ENCODE measurements around the gene RNF215.

Gene RNF215

DNA sequence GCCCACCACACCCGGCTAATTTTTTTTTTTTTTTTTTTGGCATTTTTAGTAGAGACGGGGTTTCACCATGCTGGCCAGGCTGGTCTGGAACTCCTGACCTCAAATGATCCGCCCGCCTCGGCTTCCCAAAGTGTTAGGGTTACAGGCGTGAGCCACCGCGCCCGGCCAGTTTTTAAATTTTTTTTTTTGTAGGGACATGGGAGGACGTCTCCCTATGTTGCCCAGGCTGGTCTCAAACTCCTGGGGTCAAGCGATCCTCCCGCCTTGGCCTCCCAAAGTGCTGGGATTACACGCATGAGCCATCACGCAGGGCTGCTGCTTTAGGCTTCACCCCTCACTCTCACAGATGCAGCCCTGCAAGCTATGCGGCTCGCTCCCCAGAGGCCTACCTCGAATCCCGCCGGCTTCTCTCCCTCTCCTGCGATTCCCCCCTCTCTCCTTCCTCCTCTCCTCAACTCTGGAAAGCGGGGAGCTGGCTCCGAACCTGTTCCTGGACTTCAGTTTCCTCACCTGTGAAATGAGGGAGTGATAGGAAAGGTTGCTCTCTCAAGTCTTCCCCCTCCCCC is 29.5 kb downstream of the RNF215 start:
- ChIA-PET CTCF (interaction anchor here (1.5 kb wide), 1 partner anchor 66 kb away, joined by 3 read pairs; no protein-coding TSS in a partner anchor), POLR2A (interaction anchor here (1.0 to 2.1 kb wide), 7 partner anchors 11 to 39 kb away, joined by 5 to 31 read pairs (median 11); partner anchors contain the start of genes SEC14L2 and TBC1D10A)
- TF ChIP-seq BHLHE40 (IDR thresholded peaks at IDR 0.05; ENCODE audit: borderline replicate concordance) (no peak), FOXK2 (IDR thresholded peaks at IDR 0.05) (no peak), ZNF384 (IDR thresholded peaks at IDR 0.05) (no peak), LEF1 (IDR thresholded peaks at IDR 0.05; ENCODE audit: borderline replicate concordance) (no peak), ARNT (IDR thresholded peaks at IDR 0.05) (no peak), FOXA1 (IDR thresholded peaks at IDR 0.05) (no peak), NFRKB (IDR thresholded peaks at IDR 0.05) (no peak), HDGF (IDR thresholded peaks at IDR 0.05; ENCODE audit: borderline replicate concordance) (no peak), SP1 (IDR thresholded peaks at IDR 0.05) (no peak)
- DNase-seq (ENCODE audit: extremely low spot score) = no peak

DNA sequence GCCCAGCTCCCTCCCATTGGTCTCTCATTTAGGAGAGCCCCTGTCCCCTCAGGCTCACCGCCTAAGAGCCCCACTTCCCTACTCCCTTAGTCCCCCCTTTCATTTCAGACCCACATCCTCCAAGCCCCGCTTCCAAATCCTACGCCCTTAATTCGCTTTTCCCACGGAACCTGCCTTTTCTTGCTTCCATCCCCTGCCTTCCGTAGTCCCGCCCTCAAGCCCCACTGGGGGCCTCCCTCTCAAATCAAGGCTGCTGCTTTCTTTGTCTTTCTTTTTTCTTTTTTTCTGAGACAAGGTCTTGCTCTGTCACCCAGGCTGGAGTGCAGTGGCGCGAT is 30.0 kb downstream of the RNF215 start:
- ChIA-PET CTCF (interaction anchor here (0.7 to 1.5 kb wide), 3 partner anchors 30 to 70 kb away, joined by 3 to 7 read pairs (median 4); partner anchors contain the start of gene RNF215), POLR2A (interaction anchor here (0.6 to 2.1 kb wide), 27 partner anchors 8 to 753 kb away, joined by 3 to 31 read pairs (median 6); partner anchors contain the start of genes CASTOR1, RNF215, SEC14L2 and TBC1D10A)
- no peak for TF ChIP-seq BHLHE40 (IDR thresholded peaks at IDR 0.05; ENCODE audit: borderline replicate concordance)
- no peak for TF ChIP-seq FOXK2 (IDR thresholded peaks at IDR 0.05)
- TF ChIP-seq FOXM1 (IDR thresholded peaks at IDR 0.05; ENCODE audit: borderline replicate concordance) = no peak
- no peak for TF ChIP-seq SP1 (IDR thresholded peaks at IDR 0.05)
- no peak for TF ChIP-seq ZNF384 (IDR thresholded peaks at IDR 0.05)
- no peak for TF ChIP-seq PKNOX1 (IDR thresholded peaks at IDR 0.05)
- no peak for TF ChIP-seq TARDBP (IDR thresholded peaks at IDR 0.05)
- TF ChIP-seq ELF4 (IDR thresholded peaks at IDR 0.05) = no peak
- no peak for TF ChIP-seq NFRKB (IDR thresholded peaks at IDR 0.05)
- TF ChIP-seq LEF1 (IDR thresholded peaks at IDR 0.05; ENCODE audit: borderline replicate concordance) = no peak
- no peak for TF ChIP-seq HDGF (IDR thresholded peaks at IDR 0.05; ENCODE audit: borderline replicate concordance)
- TF ChIP-seq FOXA1 (IDR thresholded peaks at IDR 0.05) = no peak
- no peak for TF ChIP-seq L3MBTL2 (conservative IDR thresholded peaks at IDR 0.05)
- TF ChIP-seq ARNT (IDR thresholded peaks at IDR 0.05) = no peak
- no peak for TF ChIP-seq SUZ12 (IDR thresholded peaks at IDR 0.05)
- no peak for TF ChIP-seq CTBP1 (IDR thresholded peaks at IDR 0.05; ENCODE audit: borderline replicate concordance)
- DNase-seq (ENCODE audit: extremely low spot score) = no peak

DNA sequence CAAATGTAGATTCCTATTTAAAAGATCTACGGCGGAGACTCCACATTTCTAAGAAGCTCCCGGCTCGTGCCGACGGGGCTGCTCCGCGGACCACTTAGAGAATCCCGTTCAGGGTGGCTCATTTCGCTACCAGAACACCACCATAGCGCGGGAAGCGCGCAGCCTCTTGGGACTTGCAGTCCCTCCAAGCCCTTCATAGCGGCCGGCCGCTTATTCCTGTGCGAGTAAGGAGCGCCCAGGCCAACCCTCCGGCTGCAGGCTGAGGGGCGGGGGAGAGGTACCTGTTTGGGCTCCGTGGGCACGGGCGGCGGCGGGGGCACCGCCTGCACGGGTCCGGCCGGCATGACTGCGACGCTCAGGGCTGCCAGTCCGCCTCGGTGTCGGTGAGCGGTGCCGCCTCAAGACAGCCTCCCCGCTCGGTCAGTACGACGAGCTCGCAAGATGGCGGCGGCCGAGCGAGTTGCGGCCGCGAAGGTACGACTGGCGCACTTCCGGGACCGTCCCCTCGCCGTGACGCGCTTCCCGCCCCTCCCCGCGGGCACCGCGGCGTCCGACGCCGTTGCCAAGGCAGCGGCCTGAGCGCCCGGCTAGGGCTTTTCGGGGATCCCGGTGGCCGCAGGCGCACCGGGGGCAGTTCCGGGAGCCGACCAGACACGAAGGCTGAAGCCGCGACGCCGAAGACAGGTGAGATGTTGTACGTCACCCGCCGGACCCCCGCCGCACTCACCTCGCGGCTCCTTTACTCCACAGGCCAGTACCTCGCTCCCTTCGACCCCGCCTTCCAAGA is 30.6 kb downstream of the RNF215 start, which contains the start of the genes CCDC157 and SF3A1:
Gene CCDC157, plus strand, starts transcription at position 559 of the 787 bp plus-strand sequence. CDS start 8,994 bp downstream, outside the sequence.
Gene SF3A1, minus strand, starts transcription at position 446 of the 787 bp plus-strand sequence. Its CDS starts 102 bp downstream, at position 344.
- peak; percentile 97 for DNase-seq (ENCODE audit: extremely low spot score)
- ChIA-PET CTCF (interaction anchor here (0.7 to 1.5 kb wide), 3 partner anchors 31 to 69 kb away, joined by 3 to 7 read pairs (median 4); partner anchors contain the start of gene RNF215), POLR2A (interaction anchor here (0.6 to 2.1 kb wide), 30 partner anchors 8 to 803 kb away, joined by 3 to 31 read pairs (median 4); partner anchors contain the start of genes CASTOR1, RNF215, SEC14L2 and TBC1D10A)
- TF ChIP-seq L3MBTL2 (conservative IDR thresholded peaks at IDR 0.05) (peak; percentile 59), ARNT (IDR thresholded peaks at IDR 0.05) (no peak), FOXM1 (IDR thresholded peaks at IDR 0.05; ENCODE audit: borderline replicate concordance) (no peak), PKNOX1 (IDR thresholded peaks at IDR 0.05) (no peak), ELF4 (IDR thresholded peaks at IDR 0.05) (peak; percentile 85), BHLHE40 (IDR thresholded peaks at IDR 0.05; ENCODE audit: borderline replicate concordance) (no peak), CTBP1 (IDR thresholded peaks at IDR 0.05; ENCODE audit: borderline replicate concordance) (no peak), HDGF (IDR thresholded peaks at IDR 0.05; ENCODE audit: borderline replicate concordance) (peak; percentile 71; the same call in 1 of the 2 replicates), FOXK2 (IDR thresholded peaks at IDR 0.05) (no peak), ZNF384 (IDR thresholded peaks at IDR 0.05) (no peak), FOXA1 (IDR thresholded peaks at IDR 0.05) (no peak), LEF1 (IDR thresholded peaks at IDR 0.05; ENCODE audit: borderline replicate concordance) (no peak), SP1 (IDR thresholded peaks at IDR 0.05) (no peak), TARDBP (IDR thresholded peaks at IDR 0.05) (no peak), NFRKB (IDR thresholded peaks at IDR 0.05) (peak; percentile 47; the same call in 1 of the 2 replicates), SUZ12 (IDR thresholded peaks at IDR 0.05) (no peak)

DNA sequence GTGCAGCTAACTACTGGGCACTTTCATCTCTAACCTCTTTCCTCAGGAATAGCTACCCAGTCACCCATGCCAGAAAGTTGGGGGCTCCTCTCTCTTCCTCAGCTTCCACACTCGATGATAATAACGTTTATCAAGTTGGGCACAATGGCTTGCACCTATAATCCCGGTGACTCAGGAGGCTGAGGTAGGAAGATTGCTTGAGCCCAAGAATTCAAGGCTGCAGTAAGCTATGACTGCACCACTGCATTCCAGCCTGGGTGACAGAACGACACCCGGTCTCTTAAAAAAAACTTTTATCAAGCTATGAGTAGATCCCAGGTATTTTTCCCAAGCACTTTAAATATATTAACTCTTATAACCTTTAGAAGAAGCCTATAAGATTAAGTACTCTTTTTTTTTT is 32.6 kb downstream of the RNF215 start:
- ChIA-PET CTCF (interaction anchor here (0.7 kb wide), 1 partner anchor 98 kb away, joined by 6 read pairs; no protein-coding TSS in a partner anchor), POLR2A (no interaction called here)
- no peak for DNase-seq (ENCODE audit: extremely low spot score)
- no peak for TF ChIP-seq LEF1 (IDR thresholded peaks at IDR 0.05; ENCODE audit: borderline replicate concordance)
- no peak for TF ChIP-seq PKNOX1 (IDR thresholded peaks at IDR 0.05)
- no peak for TF ChIP-seq NFRKB (IDR thresholded peaks at IDR 0.05)
- no peak for TF ChIP-seq ZNF384 (IDR thresholded peaks at IDR 0.05)
- no peak for TF ChIP-seq SUZ12 (IDR thresholded peaks at IDR 0.05)
- no peak for TF ChIP-seq ELF4 (IDR thresholded peaks at IDR 0.05)
- TF ChIP-seq TARDBP (IDR thresholded peaks at IDR 0.05) = no peak

DNA sequence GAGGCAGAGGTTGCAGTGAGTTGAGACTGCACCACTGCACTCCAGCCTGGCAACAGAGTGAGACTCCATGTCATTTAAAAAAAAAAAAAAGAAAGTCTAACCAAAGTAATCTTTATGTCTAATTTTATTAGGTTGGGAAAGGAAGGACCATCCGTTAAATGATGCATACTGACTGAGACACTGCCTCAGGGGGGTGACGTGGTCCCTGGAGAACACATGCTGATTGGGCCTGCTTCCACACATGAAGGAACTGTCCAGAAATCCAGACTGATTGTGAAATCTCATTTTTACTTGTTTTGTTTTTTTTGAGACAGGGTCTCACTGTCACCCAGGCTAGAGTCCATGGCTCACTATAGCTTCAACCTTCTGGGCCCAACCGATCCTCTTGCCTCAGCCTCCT is 36.0 kb downstream of the RNF215 start:
- ChIA-PET CTCF (no interaction called here), POLR2A (no interaction called here)
- no peak for DNase-seq (ENCODE audit: extremely low spot score)
- no peak for TF ChIP-seq BHLHE40 (IDR thresholded peaks at IDR 0.05; ENCODE audit: borderline replicate concordance)

Measured in HEK293T (cell line).